ENCODE results near the gene IL17B.

DNA sequence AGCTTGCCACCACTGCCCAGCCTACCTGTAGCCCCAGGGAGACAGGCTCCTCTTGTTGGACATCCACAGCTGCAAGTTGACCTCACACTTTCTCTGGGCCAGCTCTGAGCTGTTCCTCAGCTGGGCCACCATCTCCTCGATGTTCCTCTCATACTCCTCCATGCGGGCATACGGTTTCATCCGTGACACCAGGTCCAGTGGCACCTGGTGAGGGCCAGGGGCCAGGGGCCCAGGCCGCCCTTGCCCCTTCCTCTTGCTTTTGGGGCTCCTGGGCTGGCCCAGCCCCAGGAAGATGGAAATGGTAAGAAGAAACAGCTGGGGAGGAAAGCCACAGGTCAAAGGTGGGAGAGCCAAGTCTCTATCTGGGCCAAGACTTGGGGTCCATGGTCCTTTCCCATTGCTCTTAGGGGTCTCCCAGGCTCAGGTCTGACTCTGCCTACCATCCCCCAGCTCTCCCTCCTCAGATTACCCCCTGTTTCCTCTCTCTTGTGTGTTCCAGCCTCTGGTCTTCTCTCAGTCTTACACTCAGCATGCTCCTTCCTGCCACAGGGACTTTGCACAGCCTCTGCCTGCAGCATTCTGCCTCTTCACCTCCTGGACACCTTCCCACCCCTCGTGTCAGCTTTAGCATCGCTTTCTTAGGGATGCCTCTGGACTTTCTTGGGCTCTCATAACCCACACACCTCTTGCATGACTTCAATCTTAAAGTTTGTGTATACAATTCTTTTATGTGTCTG lies 2.2 kb downstream of the IL17B start:
- TF ChIP-seq, protein P1, sequence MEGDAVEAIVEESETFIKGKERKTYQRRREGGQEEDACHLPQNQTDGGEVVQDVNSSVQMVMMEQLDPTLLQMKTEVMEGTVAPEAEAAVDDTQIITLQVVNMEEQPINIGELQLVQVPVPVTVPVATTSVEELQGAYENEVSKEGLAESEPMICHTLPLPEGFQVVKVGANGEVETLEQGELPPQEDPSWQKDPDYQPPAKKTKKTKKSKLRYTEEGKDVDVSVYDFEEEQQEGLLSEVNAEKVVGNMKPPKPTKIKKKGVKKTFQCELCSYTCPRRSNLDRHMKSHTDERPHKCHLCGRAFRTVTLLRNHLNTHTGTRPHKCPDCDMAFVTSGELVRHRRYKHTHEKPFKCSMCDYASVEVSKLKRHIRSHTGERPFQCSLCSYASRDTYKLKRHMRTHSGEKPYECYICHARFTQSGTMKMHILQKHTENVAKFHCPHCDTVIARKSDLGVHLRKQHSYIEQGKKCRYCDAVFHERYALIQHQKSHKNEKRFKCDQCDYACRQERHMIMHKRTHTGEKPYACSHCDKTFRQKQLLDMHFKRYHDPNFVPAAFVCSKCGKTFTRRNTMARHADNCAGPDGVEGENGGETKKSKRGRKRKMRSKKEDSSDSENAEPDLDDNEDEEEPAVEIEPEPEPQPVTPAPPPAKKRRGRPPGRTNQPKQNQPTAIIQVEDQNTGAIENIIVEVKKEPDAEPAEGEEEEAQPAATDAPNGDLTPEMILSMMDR (IDR thresholded peaks at IDR 0.05): no peak
- no peak for TF ChIP-seq POLR2A (IDR thresholded peaks at IDR 0.05)

Measured in Peyer's patch (tissue), 4 donors.